ENCODE results near the gene NTF4.
"Not testable (repeated sequence)": the region's sequence is repeated elsewhere in the genome, so short reads cannot be mapped to it uniquely, and the experiment has no call there.

Gene NTF4

GRCh38 chr19:49056101-49056901 lies 8.3 kb downstream of the NTF4 start:
- peak; percentile 51 for DNase-seq

DNA sequence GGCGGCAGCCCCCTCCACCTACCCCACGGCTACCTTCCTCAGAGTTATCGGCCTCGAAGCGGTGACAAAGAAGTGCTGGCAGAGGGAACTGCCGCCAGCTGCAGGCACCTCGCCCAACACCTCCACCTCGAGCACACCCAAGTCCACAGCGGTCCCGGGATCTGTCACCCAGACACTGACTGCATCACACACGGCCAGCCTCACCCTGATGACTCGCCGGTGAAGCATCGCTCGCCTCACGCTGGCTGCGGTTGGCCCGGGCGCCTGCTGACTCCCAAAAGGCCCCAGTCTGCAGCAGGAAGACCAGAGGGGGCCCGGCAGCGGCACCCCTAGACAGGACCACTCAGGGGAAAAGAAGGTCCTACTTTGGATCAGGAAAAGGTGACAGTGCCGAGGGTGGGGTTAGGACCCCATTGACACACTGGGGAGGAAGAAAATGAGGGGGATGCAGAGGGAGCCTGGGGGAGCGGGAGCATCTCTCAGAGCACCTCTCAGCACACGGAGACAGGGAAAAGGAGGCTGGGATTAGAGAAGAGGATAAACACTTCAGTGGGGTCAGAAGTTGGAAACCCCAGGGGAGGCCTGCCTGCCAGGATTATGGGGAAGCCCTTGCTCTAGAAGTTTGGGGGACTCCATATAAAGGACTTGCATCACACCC lies 14.1 kb downstream of the NTF4 start:
- DNase-seq: not testable (repeated sequence)

DNA sequence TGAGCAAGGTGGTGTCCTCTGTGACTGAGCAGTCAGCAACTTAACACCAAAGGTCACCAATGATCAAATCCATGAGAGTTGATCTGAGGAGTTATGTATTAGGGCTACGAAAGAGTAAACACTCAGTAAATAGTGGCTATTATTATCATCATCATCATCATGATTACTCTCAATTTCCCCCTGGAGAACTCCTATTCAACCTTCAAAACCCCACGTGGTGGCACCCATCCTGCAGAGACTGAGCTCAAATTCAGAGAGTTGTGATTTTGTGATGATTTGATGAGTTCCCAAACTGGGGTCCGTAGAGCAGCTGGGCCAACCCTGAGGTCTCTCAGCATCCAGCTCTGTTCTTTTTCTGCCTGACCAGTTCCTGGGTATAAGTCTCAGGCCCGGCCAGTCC lies 14.8 kb downstream of the NTF4 start:
- DNase-seq: not testable (repeated sequence)

- DNase-seq: not testable (repeated sequence)
These were observed 15.6 kb downstream of the NTF4 start, which contains the start of gene CGB8 for GRCh38 chr19:49049011-49049410. Gene CGB8, minus strand, starts transcription at chr19:49049111. Its CDS starts 372 bp downstream, at chr19:49048739.

DNA sequence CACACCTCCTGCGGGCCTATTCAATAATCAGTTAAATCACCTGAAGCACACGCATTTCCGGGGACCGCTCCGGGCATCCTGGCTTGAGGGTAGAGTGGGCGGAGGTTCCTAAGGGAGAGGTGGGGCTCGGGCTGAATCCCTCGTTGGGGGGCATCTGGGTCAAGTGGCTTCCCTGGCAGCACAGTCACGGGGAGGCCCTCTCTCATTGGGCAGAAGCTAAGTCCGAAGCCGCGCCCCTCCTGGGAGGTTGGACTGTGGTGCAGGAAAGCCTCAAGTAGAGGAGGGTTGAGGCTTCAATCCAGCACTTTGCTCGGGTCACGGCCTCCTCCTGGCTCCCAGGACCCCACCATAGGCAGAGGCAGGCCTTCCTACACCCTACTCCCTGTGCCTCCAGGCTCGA lies 21.1 kb downstream of the NTF4 start, which contains the start of gene CGB5:
TSS of gene CGB5 (plus strand) at position 301 of the 400 bp plus-strand sequence. CDS start 362 bp downstream, outside the sequence.
- DNase-seq: not testable (repeated sequence)

DNA sequence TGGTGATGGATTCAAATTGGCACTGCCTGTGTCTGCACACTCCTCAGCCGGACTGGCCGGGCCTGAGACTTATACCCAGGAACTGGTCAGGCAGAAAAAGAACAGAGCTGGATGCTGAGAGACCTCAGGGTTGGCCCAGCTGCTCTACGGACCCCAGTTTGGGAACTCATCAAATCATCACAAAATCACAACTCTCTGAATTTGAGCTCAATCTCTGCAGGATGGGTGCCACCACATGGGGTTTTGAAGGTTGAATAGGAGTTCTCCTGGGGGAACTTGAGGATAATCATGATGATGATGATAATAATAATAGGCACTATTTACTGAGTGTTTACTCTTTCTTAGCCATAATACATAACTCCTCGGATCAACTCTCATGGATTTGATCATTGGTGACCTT lies 22.0 kb downstream of the NTF4 start:
- not testable (repeated sequence) for DNase-seq

DNA sequence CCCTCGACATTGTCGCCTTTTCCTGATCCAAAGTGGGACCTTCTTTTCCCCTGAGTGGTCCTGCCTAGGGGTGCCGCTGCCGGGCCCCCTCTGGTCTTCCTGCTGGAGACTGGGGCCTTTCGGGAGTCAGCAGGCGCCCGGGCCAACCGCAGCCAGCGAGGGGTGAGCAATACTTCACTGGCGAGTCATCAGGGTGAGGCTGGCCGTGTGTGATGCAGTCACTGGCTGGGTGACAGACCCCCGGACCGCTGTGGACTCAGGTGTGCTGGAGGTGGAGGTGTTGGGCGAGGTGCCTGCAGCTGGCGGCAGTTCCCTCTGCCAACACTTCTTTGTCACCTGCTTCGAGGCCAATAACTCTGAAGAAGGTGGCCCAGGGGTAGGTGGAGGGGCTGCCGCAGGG lies 22.4 kb downstream of the NTF4 start:
- no peak for DNase-seq

- not testable (repeated sequence) for DNase-seq
These were observed 24.9 kb downstream of the NTF4 start for GRCh38 chr19:49039736-49040135.

DNA sequence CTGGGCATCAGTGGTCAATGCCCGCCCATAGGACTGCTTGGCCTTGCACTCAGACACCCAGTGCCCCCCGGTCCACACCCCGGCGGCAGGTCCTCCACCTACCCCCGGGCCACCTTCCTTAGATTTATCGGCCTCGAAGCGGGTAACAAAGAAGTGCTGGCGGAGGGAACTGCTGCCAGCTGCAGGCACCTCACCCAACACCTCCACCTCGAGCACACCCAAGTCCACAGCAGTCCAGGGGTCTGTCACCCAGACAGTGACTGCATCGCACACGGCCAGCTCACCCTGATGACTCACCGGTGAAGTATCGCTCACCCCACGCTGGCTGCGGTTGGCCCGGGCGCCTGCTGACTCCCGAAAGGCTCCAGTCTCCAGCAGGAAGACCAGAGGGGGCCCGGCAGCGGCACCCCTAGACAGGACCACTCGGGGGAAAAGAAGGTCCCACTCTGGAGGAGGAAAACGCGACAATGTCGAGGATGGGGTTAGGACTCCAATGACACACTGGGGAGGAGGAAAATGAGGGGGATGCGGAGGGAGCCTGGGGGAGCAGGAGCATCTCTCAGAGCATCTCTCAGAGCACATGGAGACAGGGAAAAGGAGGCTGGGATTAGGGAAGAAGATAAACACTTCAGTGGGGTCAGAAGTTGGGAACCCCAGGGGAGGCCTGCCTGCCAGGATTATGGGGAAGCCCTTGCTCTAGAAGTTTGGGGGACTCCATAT lies 25.9 kb downstream of the NTF4 start:
- DNase-seq: not testable (repeated sequence)

DNA sequence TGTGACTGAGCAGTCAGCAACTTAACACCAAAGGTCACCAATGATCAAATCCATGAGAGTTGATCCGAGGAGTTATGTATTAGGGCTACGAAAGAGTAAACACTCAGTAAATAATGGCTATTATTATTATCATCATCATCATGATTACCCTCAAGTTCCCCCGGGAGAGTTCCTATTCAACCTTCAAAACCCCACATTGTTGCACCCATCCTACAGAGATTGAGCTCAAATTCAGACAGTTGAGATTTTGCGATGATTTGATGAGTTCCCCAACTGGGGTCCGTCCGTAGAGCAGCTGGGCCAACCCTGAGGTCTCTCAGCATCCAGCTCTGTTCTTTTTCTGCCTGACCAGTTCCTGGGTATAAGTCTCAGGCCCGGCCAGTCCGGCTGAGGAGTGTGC lies 26.5 kb downstream of the NTF4 start:
- not testable (repeated sequence) for DNase-seq

DNA sequence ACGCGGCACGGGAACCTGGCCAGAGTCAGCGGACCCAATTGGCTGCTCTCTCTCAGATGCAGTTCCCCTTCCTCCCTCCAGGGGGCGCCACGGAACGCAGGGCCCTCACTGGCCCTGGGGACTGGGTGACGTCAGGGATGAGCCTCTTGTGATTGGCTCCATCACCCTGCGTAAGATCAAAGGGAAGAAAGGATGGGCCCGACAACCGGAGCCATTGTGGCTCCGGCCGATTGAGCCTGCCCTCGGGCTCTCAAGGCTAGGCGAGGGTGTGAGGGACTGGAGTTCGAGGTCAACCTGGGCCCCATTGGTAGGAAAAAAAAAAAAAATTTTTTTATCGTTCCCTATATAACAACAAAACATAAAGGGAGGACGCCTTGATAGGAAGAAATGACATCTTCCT lies 27.8 kb downstream of the NTF4 start, which contains the start of gene CGB1:
TSS of gene CGB1 (minus strand) at position 81 of the 400 bp plus-strand sequence. CDS start 184 bp downstream, outside the sequence.
- peak; percentile 34 for DNase-seq

DNA sequence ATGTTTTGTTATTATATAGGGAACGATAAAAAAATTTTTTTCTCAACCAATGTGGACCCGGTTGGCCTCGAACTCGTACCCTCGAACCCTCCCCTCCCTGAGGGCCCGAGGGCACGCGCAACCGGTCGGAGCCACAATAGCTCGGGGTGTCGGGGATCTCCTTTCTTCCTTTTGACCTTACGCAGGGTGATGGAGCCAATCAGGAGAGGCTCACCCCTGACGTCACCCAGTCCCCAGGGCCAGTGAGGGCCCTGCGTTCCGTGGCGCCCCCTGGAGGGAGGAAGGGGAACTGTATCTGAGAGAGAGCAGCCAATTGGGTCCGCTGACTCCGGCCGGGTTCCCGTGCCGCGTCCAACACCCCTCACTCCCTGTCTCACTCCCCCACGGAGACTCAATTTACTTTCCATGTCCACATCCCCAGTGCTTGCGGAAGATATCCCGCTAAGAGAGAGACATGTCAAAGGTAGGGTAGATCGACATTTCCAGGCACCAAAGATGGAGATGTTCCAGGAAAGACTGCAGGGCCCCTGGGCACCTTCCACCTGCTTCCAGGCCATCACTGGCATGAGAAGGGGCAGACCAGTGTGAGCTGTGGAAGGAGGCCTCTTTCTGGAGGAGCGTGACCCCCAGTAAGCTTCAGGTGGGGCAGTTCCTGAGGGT lies 32.8 kb downstream of the NTF4 start, which contains the start of gene CGB2:
TSS of gene CGB2 (plus strand) at position 249 of the 660 bp plus-strand sequence. CDS start at position 455, 206 bp downstream.
- DNase-seq: peak; percentile 60

GRCh38 chr19:49030323-49030722 lies 34.3 kb downstream of the NTF4 start:
- DNase-seq: not testable (repeated sequence)

GRCh38 chr19:49029749-49030148 lies 34.9 kb downstream of the NTF4 start:
- DNase-seq: not testable (repeated sequence)

DNA sequence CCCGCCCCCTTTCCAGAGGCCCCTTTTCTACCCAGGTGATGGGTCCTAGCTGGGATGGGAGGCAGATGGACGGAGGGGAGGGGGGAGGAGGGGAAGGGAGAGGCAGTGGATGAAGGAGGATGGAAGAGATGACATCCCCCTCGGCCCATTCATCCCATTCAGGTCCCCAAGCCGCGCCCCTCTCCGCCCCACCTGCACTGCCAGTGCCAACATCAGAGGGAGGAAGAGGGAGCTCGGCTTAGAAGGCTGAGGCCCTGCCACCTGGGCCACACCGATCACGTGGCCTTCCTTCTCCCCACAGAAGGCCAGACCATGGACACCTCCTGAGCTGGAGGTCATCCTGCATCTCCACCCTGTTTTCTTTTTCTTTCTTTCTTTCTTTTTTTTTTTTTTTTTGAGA lies 35.9 kb downstream of the NTF4 start:
- not testable (repeated sequence) for DNase-seq

- DNase-seq: not testable (repeated sequence)
These were observed 39.0 kb downstream of the NTF4 start for GRCh38 chr19:49025599-49025998.

GRCh38 chr19:49025088-49025487 lies 39.5 kb downstream of the NTF4 start:
- DNase-seq: not testable (repeated sequence)

DNA sequence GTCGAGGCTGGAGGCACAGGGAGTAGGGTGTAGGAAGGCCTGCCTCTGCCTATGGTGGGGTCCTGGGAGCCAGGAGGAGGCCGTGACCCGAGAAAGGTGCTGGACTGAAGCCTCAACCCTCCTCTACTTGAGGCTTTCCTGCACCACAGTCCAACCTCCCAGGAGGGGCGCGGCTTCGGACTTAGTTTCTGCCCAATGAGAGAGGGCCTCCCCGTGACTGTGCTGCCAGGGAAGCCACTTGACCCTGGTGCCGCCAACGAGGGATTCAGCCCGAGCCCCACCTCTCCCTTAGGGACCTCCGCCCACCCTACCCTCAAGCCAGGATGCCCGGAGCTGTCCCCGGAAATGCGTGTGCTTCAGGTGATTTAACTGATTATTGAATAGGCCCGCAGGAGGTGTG lies 40.4 kb downstream of the NTF4 start, which contains the start of gene CGB3:
TSS of gene CGB3 (minus strand) at position 101 of the 400 bp plus-strand sequence. CDS start 362 bp downstream, outside the sequence.
- DNase-seq: not testable (repeated sequence)

GRCh38 chr19:49022116-49022515 lies 42.5 kb downstream of the NTF4 start:
- no peak for DNase-seq

- DNase-seq: no peak
These were observed 43.4 kb downstream of the NTF4 start for GRCh38 chr19:49020931-49021895.

DNA sequence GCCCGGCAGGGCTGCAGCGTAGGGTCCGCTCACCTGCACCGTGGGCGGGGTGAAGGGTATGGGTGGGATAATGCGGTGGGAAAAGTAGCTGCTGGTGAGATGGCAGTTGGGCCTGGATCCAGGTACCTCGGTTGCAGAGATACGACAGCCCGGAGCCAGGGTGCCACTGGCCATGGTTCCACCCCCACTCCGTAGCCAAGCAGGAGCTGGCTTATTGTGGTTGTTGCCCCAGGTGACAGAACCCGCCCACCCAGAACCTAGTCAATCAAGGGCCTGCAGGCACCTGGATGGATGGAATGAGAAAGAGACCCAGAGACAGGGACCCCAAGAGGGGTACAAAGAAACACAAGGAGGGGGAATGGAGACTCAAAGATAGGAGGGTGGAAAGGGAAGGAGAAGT lies 44.3 kb downstream of the NTF4 start:
- no peak for DNase-seq
